Esophagus muscularis mucosa (tissue), 3 donors: ENCODE data around the gene TP53I11.

Source experiments
- CTCF ChIP-seq, 3 experiments: fragments of 200-600 bp in 2 of 3; fragments of 450-650 bp in 1 of 3; sonication (generic) in 2 of 3; IDR thresholded peaks; one replicate each; pipeline ENCODE4 v1.5.1; 2017 to 2019; ENCODE audit warnings: antibody characterized with exemption in 3 of 3, mild to moderate bottlenecking in 2 of 3, moderate library complexity in 1 of 3
- POLR2AphosphoS5 ChIP-seq, 2 donors: sonication (generic); formaldehyde crosslinking; IDR thresholded peaks; one replicate each; pipeline ENCODE4 v1.6.1; 2017; ENCODE audit warnings: antibody characterized with exemption in 2 of 2

GRCh38 chr11:44993971-44994704 is 43.5 kb upstream of the TP53I11 start:
- TF ChIP-seq POLR2AphosphoS5 (IDR thresholded peaks at IDR 0.05) (no peak), CTCF (IDR thresholded peaks at IDR 0.05) (no peak)
